Endodermal cell (in vitro differentiated cells): ENCODE measurements around the gene CEND1. TPM values are rescaled to one million over a fixed set of nuclear protein-coding genes. Genes with fewer than 3 reads are reported as not detected.

Source experiments
- DNase-seq: peaks from one replicate; pipeline ENCODE4 v3.0.0-alpha.2; 2017
- H3K27ac ChIP-seq: 2 replicates; pipeline ENCODE4 v1.5.1; 2013; ENCODE audit warnings: mild to moderate bottlenecking, low read depth, low read length, moderate library complexity
- H3K27me3 ChIP-seq: 2 replicates; pipeline ENCODE4 v1.6.1; 2013; ENCODE audit warnings: mild to moderate bottlenecking, low read length, moderate library complexity; ENCODE audit not compliant: insufficient read depth, control insufficient read depth, poor library complexity, severe bottlenecking
- H3K36me3 ChIP-seq: 2 replicates; pipeline ENCODE4 v1.7.0; 2013; ENCODE audit warnings: mild to moderate bottlenecking, low read length, moderate library complexity; ENCODE audit not compliant: control insufficient read depth, insufficient read depth
- H3K4me1 ChIP-seq: one replicate; pipeline ENCODE4 v1.7.0; 2013; ENCODE audit warnings: low read length; ENCODE audit not compliant: control insufficient read depth, insufficient read depth
- H3K4me3 ChIP-seq: 2 replicates; pipeline ENCODE4 v1.5.1; 2013; ENCODE audit warnings: mild to moderate bottlenecking, low read length, moderate library complexity
- H3K9ac ChIP-seq: 2 replicates; pipeline ENCODE4 v1.6.1; 2013; ENCODE audit warnings: mild to moderate bottlenecking, low read length, moderate library complexity; ENCODE audit not compliant: poor library complexity, severe bottlenecking; ENCODE audit errors: extremely low read depth
- H3K9me3 ChIP-seq: 2 replicates; pipeline ENCODE4 v1.6.1; 2013; ENCODE audit warnings: mild to moderate bottlenecking, low read length, moderate library complexity; ENCODE audit not compliant: control insufficient read depth
- H3K27ac Mint-ChIP-seq: 2 replicates; pipeline ENCODE4 v1.8.0; 2020; ENCODE audit warnings: mixed read lengths
- H3K27me3 Mint-ChIP-seq: 2 replicates; pipeline ENCODE4 v1.8.0; 2021; ENCODE audit warnings: mild to moderate bottlenecking, mixed read lengths; ENCODE audit not compliant: insufficient read depth
- H3K36me3 Mint-ChIP-seq: 2 replicates; pipeline ENCODE4 v1.8.0; 2020; ENCODE audit warnings: low read depth, mixed read lengths
- H3K4me1 Mint-ChIP-seq: 2 replicates; pipeline ENCODE4 v1.8.0; 2020; ENCODE audit warnings: mixed read lengths
- H3K4me3 Mint-ChIP-seq: 2 replicates; pipeline ENCODE4 v1.8.0; 2020; ENCODE audit warnings: mild to moderate bottlenecking, moderate library complexity, mixed read lengths
- H3K9me3 Mint-ChIP-seq: 2 replicates; pipeline ENCODE4 v1.8.0; 2020; ENCODE audit warnings: mild to moderate bottlenecking, mixed read lengths
- WGBS, 2 experiments: methylation state at CpG; one replicate each; pipeline versions ENCODE4 v1.1.5 to v1.1.7; 2013; ENCODE audit warnings: missing lambda C conversion rate in 2 of 2, mixed read lengths in 1 of 2; ENCODE audit not compliant: insufficient coverage in 1 of 2, insufficient read length in 1 of 2; 5-methylcytosine and 5-hydroxymethylcytosine counted together
- total RNA-seq, 2 donors: library from RNA; stranded (reverse); fragmentation: NEBNext Ultra II Directional in 1 of 2; extraction: Animal tissue kit (Norgen Biotek cat#: 25700) in 1 of 2; gene quantifications; 2 replicates in 1 of 2; 3 replicates in 1 of 2; pipeline ENCODE4 v1.2.1, GENCODE V29; 2021
- TF ChIP-seq, protein P1 (sequence below): fragments of 200-600 bp; sonication (generic); conservative IDR thresholded peaks from 2 replicates; pipeline ENCODE4 v1.5.0; 2021; ENCODE audit warnings: antibody characterized with exemption, mild to moderate bottlenecking

Gene CEND1
- total RNA-seq, 2 donors from 2014 or later = not detected

DNA sequence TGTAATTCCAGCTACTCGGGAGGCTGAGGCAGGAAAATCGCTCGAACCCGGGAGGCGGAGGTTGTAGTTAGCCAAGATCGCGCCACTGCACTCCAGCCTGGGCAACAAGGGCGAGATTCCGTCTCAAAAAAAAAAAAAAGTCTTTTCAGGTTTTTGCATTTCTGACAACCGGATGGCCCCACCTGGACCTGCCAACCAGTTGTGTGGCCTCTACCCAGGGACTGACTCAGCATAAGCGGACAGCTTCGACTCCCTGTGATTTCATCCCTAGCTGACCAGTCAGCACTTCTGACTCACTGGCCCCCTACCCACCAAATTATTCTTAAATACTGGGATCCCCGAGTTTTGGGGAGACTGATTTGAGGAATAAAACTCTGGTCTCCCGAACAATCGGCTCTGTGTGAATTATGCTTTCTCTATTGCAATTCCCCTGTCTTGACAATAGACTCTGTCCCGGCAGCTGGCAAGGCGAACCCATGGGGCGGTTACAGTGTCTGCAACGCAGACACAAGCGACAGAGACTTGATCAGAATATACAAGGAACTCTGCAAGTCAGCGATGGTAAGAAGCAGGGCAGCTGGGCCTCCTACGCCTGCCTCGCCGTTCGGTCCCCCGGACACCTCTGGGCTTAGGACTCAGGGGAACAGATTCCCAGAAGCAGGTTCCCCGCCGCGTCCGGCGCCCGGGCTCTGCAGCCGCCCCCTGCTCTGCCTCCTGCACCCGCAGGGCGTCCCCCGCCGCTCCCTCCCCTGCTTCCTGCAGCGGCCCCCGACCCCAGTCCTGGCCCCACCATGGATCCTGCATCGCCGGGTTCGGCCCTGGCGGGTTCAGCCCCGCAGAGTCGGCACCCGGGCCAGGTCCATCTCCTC, 43.4 kb downstream of the CEND1 start:
- TF ChIP-seq, protein P1, sequence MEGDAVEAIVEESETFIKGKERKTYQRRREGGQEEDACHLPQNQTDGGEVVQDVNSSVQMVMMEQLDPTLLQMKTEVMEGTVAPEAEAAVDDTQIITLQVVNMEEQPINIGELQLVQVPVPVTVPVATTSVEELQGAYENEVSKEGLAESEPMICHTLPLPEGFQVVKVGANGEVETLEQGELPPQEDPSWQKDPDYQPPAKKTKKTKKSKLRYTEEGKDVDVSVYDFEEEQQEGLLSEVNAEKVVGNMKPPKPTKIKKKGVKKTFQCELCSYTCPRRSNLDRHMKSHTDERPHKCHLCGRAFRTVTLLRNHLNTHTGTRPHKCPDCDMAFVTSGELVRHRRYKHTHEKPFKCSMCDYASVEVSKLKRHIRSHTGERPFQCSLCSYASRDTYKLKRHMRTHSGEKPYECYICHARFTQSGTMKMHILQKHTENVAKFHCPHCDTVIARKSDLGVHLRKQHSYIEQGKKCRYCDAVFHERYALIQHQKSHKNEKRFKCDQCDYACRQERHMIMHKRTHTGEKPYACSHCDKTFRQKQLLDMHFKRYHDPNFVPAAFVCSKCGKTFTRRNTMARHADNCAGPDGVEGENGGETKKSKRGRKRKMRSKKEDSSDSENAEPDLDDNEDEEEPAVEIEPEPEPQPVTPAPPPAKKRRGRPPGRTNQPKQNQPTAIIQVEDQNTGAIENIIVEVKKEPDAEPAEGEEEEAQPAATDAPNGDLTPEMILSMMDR = no peak
- peak overlapping the region; percentile 73 for H3K4me3 Mint-ChIP-seq
- peaks cover 12% of the 10 kb centered on the region for H3K4me1 Mint-ChIP-seq
- H3K27me3 Mint-ChIP-seq = no peaks in the 10 kb centered on the region
- peak overlapping the region; percentile 93 for H3K4me3 ChIP-seq
- no peaks in the 10 kb centered on the region for H3K9me3 Mint-ChIP-seq
- H3K9me3 ChIP-seq = peaks cover 4% of the 10 kb centered on the region
- DNase-seq = peak; percentile 73
- 27 to 42% methylated on average over 21 to 46 of the region's 46 CpGs for WGBS, 2 experiments
- H3K36me3 ChIP-seq = no peaks in the 10 kb centered on the region
- peak overlapping the region; percentile 93 for H3K27ac Mint-ChIP-seq
- H3K36me3 Mint-ChIP-seq = peaks cover 8% of the 10 kb centered on the region
- H3K4me1 ChIP-seq = peaks cover 7% of the 10 kb centered on the region
- peak overlapping the region; percentile 84 for H3K27ac ChIP-seq
- H3K27me3 ChIP-seq = no peaks in the 10 kb centered on the region
- peak overlapping the region; percentile 47 for H3K9ac ChIP-seq

DNA sequence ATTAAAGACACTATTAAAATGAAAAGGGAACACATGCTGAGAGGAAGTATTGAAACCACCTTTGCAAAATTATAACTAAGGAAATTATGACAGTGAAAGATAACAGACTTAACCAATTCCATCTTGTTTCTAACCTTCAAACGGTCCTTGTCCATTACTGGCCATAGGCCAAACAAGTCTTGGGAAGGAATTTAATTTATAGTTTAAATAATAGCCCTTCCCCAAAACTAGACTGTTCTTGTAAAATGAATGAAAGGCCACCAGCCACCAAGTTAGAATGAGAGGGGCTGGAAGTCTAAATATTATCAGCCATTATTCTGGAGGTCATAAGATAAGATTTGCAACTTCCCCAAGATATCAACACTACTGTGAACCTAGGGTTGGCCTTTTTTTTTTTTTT, 44.5 kb downstream of the CEND1 start:
- Mint-ChIP-seq H3K4me1 (peaks cover 12% of the 10 kb centered on the region), H3K36me3 (peaks cover 4% of the 10 kb centered on the region), H3K9me3 (no peaks in the 10 kb centered on the region), H3K27ac (no peak overlapping the region), H3K4me3 (no peak overlapping the region), H3K27me3 (no peaks in the 10 kb centered on the region)
- Histone ChIP-seq H3K9me3 (peaks cover 5% of the 10 kb centered on the region), H3K36me3 (no peaks in the 10 kb centered on the region), H3K27ac (no peak overlapping the region), H3K27me3 (no peaks in the 10 kb centered on the region), H3K4me3 (no peak overlapping the region), H3K9ac (no peak overlapping the region), H3K4me1 (peaks cover 7% of the 10 kb centered on the region)
- TF ChIP-seq, protein P1 = no peak
- DNase-seq = no peak
- no CpG with 5 or more reads among the region's 1 CpG for WGBS, 2 experiments

DNA sequence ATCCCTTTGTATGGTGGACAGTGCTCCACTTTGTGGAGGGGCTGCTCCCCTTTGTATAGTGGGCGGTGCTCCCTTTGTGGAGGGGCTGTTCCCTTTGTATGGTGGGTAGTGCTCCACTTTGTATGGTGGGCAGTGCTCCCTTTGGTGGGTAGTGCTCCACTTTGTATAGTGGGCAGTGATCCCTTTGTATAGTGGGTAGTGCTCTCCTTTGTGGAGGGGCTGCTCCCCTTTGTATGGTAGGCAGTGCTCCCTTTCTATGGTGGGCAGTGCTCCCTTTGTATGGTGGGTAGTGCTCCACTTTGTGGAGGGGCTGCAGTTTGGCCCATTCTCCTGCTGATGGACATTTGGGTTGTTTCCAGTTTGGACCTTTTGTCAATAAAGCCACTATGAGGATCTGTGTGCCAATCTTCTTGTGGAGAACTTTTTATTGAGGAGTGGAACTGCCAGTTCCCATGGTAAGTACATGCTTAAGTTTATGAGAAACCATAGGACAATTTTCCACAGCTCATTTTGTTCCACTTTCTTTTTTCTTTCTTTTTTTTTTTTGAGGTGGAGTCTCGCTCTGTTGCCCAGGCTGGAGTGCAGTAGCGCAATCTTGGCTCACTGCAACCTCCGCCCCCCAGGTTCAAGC, 47.2 kb downstream of the CEND1 start:
- no peak overlapping the region for H3K27ac ChIP-seq
- DNase-seq = no peak

More for the DNA sequence above, 47.2 kb downstream of the CEND1 start:
- no peak overlapping the region for H3K27ac Mint-ChIP-seq
- no peaks in the 10 kb centered on the region for H3K36me3 Mint-ChIP-seq
- H3K9ac ChIP-seq = no peak overlapping the region
- no peaks in the 10 kb centered on the region for H3K9me3 Mint-ChIP-seq
- peaks cover 3% of the 10 kb centered on the region for H3K4me1 Mint-ChIP-seq
- peaks cover 2% of the 10 kb centered on the region for H3K4me1 ChIP-seq
- H3K36me3 ChIP-seq = no peaks in the 10 kb centered on the region
- H3K4me3 Mint-ChIP-seq = no peak overlapping the region
- no peaks in the 10 kb centered on the region for H3K27me3 ChIP-seq
- H3K9me3 ChIP-seq = peaks cover 5% of the 10 kb centered on the region
- 83 to 91% methylated on average over 2 to 4 of the region's 4 CpGs for WGBS, 2 experiments
- TF ChIP-seq, protein P1 = no peak
- H3K4me3 ChIP-seq = no peak overlapping the region
- H3K27me3 Mint-ChIP-seq = peaks cover 2% of the 10 kb centered on the region
